NCI-H748 (cell line): Measurements from ENCODE around the gene SERPINA3.
"Not testable (repeated sequence)": the region's sequence is repeated elsewhere in the genome, so short reads cannot be mapped to it uniquely, and the experiment has no call there.

Experiments
- DNase-seq: peaks from one replicate; lab custom pipeline; 2025; ENCODE audit not compliant: unreplicated experiment; lab: John Stamatoyannopoulos, UW

Gene SERPINA3

GRCh38 chr14:94612174-94612573 is at the start of gene SERPINA3:
Gene SERPINA3, plus strand, starts transcription at chr14:94612391. Its CDS starts 2,051 bp downstream, at chr14:94614442.
- no peak for DNase-seq

GRCh38 chr14:94562941-94563883 is 49.0 kb upstream of the SERPINA3 start:
- no peak for DNase-seq

DNA sequence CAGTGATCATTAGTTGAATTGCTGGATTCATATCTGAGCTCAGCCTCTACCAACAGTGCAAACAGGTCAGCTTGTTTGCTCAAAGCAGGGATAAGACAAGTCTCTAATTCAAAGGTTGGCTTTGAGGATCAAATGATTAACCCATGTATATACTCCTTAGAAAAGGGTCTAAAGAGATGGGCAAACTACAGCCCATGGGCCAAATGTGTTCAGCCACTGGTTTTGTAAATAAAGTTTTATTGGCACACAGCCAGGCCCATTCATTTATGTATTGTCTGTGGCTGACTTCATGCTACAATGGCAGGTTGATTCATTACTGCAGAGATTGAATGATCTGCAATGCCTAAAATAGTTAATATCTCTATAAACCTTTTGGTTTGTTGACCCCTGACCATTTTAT is 47.8 kb upstream of the SERPINA3 start:
- DNase-seq, result no peak

GRCh38 chr14:94568186-94568585 is 44.0 kb upstream of the SERPINA3 start:
- no peak for DNase-seq

DNA sequence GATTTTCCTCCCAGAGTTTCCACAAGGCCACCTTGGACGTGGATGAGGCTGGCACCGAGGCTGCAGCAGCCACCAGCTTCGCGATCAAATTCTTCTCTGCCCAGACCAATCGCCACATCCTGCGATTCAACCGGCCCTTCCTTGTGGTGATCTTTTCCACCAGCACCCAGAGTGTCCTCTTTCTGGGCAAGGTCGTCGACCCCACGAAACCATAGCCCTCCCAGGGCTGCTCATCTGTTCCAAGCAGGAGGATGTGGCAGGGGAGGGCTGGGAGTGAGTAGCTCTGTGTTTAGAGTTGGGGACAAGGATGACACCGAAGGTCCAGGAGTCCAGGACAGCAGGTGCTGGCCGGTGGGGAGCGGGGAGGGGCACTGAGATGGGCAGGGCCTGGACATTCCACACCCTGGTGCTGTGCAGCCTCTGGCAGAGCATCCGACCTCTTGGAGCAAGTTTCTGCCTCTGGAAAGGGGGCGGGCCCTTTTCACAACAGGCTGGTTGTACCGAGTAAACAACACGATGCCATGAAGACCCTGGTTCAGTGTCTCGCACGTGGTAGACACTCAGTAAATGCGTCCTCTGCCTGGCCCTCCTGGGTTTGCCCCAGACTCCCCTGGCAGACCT is 42.7 kb upstream of the SERPINA3 start:
- DNase-seq, result no peak

DNA sequence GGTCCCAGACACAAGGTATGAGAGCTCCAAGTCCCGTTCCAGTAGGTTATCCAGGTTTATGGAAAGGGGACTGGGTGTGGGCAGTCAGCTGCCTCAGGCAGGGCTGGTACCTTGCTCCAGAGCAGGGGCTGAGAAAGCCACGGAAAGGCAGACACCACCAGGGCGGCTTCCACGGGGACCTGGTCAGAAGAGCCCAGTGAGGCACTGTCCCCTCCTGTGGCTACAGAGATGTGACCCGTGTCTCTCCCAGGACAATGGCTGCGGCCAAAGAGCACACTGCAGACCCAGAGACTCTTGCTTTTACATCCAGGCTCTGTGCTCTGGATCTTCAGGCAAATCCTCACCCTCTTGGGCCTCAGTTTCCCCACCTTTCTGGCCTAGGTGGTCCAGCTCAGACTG is 42.2 kb upstream of the SERPINA3 start:
- DNase-seq, result no peak

- DNase-seq, result no peak
These were observed 41.8 kb upstream of the SERPINA3 start for GRCh38 chr14:94570440-94570839.

DNA sequence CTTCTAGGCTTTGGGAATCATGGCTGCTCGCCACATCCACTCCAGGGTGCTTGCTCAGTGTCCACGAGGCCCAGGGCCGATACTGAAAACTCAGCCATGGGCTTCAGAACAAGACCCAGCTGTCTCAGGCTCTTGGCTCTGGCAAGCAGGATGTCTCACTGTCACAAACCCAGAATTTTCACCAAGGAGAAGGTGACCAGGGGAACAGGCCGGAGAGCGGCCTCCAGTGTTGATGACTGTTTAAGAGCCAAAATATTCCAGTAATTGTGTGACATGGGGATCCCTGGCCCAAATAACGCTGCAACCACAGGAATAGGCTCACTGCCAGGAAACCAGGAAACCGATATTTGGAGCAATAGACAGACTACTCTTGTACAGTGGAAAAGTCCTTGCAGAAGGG is 40.8 kb upstream of the SERPINA3 start:
- no peak for DNase-seq

- DNase-seq, result no peak
These were observed 40.2 kb upstream of the SERPINA3 start for GRCh38 chr14:94571950-94572349.

- no peak for DNase-seq
These were observed 39.4 kb upstream of the SERPINA3 start for GRCh38 chr14:94572637-94573303.

GRCh38 chr14:94573475-94574277 is 38.5 kb upstream of the SERPINA3 start:
- no peak for DNase-seq

GRCh38 chr14:94574336-94574735 is 37.9 kb upstream of the SERPINA3 start:
- no peak for DNase-seq

- peak; percentile 16 for DNase-seq
These were observed 36.2 kb upstream of the SERPINA3 start for GRCh38 chr14:94575730-94576585.

DNA sequence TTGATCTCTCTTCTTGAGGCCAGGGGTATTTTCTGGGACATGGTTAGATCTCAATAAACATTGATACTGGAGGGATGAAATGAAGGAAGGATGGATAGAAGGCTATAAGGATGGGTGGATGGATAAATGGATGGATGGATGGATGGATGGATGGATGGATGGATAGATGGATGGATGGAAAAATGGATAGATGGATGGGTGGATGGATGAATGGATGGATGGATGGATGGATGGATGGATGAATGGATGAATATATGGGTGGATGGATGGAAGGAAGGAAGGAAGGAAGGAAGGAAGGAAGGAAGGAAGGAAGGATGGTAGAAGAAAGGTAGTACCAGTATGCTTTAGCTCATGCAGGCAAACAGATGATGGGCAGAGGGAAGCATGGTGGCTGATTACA is 34.7 kb upstream of the SERPINA3 start:
- not testable (repeated sequence) for DNase-seq

DNA sequence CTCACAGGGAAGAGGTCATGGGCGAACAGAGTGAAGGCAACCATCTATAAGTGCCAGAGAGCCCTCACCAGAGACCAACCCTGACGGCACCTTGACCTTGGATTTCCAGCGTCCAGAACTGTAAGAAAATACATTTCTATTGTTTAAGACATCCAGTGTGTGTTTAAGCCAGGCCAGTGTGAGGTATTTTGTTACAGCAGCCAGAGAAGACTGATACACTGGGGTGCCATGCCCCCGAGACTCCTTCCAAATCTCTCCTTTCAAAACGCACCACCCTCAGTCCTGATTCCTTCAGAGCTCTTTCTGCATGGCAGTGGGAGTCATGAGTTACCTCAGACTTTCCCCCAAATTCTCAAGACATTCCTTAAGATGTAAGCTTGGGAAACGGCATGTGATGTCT is 33.5 kb upstream of the SERPINA3 start:
- no peak for DNase-seq

- DNase-seq, result peak; percentile 41
These were observed 30.8 kb upstream of the SERPINA3 start, which contains the start of gene SERPINA5 for GRCh38 chr14:94581127-94581999. Gene SERPINA5, plus strand, starts transcription at chr14:94581426. Its CDS starts 5,937 bp downstream, at chr14:94587363.

DNA sequence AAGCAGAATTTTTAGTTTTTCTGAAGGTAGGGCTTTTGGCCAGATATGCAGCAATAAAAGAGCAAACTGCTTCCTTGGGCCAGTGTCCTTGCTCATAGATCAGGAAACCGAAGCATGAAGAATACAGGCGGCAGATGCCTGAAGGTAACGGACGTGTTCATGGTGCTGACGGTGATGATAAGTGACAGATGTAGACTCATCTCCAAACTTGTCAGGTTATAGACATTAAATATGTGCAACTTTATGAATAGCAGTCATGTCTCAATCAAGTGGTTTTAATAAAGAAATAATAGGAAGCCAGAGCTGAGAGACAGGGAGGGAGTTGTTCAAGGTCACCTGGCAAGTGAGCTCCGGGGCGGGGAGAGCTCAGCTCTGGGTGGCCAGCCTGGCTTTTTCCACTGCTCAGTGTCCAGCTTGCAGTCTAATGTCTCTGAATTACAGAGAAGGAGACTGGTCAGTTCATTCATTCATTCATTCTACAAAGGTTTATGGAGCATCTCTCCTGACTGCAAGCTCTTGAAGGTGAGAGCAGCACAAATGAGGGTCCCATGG is 29.9 kb upstream of the SERPINA3 start:
- DNase-seq, result no peak

- DNase-seq, result no peak
These were observed 29.3 kb upstream of the SERPINA3 start for GRCh38 chr14:94582851-94583250.

GRCh38 chr14:94583557-94583956 is 28.6 kb upstream of the SERPINA3 start:
- no peak for DNase-seq
